GM12873 (cell line): ENCODE measurements around the gene PLA1A.

Source experiments
- TF ChIP-seq, protein P1 (sequence below): IDR thresholded peaks from 2 replicates; pipeline ENCODE4 v1.5.1; 2012; ENCODE audit warnings: low read depth, mild to moderate bottlenecking, moderate library complexity, low read length, control low read depth; ENCODE audit not compliant: insufficient read depth; ENCODE audit errors: missing control alignments

The PLA1A gene

DNA sequence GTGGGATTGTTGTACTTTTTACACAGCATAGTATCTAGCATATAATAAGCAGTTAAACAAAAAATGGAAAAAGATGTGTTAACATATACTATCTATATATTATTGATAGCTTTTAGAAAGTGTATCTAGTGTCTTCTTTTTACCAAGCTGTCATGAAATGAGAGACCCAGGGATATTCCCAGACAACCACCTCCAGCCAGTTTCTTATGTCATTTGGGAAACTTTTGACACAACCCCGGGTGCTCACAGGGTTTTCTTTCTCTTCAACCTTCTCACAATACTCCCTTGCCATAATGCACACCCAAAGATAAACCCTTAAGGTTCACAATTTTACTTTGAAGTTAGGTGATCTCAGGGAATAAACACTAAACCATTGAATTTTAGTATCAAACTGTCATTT is 4.8 kb upstream of the PLA1A start:
- TF ChIP-seq, protein P1, sequence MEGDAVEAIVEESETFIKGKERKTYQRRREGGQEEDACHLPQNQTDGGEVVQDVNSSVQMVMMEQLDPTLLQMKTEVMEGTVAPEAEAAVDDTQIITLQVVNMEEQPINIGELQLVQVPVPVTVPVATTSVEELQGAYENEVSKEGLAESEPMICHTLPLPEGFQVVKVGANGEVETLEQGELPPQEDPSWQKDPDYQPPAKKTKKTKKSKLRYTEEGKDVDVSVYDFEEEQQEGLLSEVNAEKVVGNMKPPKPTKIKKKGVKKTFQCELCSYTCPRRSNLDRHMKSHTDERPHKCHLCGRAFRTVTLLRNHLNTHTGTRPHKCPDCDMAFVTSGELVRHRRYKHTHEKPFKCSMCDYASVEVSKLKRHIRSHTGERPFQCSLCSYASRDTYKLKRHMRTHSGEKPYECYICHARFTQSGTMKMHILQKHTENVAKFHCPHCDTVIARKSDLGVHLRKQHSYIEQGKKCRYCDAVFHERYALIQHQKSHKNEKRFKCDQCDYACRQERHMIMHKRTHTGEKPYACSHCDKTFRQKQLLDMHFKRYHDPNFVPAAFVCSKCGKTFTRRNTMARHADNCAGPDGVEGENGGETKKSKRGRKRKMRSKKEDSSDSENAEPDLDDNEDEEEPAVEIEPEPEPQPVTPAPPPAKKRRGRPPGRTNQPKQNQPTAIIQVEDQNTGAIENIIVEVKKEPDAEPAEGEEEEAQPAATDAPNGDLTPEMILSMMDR: no peak

- TF ChIP-seq, protein P1: no peak
These were observed 3.6 kb upstream of the PLA1A start for GRCh38 chr3:119594066-119594465.

GRCh38 chr3:119595639-119596334 is 1.9 kb upstream of the PLA1A start:
- TF ChIP-seq, protein P1: no peak

DNA sequence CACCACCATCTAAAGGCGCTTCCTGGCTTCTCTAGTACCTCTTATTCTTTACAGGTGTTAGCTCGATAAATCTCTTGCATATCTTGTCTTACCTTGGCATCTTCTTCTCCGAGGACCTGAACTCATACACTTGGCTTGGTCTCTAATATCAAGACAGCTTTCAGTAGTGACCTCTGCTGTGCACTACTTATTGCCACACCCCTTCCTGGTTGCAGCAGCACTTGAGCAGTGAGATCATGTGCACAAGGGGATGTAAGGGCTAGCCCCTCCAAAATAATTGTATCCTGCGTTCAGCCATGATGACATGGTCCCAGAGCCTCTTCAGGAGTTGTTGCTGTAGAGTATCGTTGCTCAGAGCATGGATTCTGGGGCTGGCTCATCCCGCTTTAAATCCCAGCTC is 1.3 kb upstream of the PLA1A start:
- TF ChIP-seq, protein P1: no peak

GRCh38 chr3:119598410-119599098 is 869 bp downstream of the PLA1A start:
- TF ChIP-seq, protein P1: no peak

DNA sequence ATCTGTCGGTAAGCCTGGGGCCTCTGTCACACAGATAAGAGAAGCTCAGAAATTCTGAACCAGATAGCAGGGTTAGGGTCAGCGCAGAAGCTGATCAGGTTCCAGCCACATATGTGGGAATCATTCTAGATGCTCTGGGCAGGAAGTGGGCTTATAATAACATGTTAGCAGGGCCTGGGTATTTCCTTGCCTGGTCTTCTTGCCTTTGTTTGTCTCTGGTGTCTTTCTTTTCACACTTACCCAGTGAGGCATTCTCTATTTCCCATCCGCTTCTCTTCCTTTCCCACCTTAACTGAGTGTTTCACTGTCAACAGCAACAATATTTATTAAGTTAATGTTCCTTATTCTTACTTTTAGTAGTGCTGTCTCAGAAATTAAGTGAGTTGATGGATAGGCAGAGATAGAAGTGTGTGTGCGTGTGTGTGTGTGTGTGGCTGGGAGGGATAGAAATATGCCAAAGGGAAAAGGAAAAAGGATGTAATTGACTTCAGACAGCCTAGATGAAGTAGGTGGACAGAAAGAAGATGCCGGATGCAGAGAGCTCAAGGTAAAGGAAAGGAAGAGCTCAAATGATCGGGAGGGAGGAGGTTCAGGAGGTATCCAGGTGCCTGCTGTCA is 2.0 kb downstream of the PLA1A start:
- TF ChIP-seq, protein P1: no peak

GRCh38 chr3:119600732-119601131 is 3.0 kb downstream of the PLA1A start:
- TF ChIP-seq, protein P1: peak; percentile 90
